ENCODE results near the gene LIMK2. TPM values are rescaled to one million over a fixed set of nuclear protein-coding genes. Genes with fewer than 3 reads are reported as not detected.

Gene LIMK2
- total RNA-seq = 10.5 and 15.1 TPM in 2 replicates

GRCh38 chr22:31211862-31212730, at the start of gene LIMK2:
Gene LIMK2, plus strand, starts transcription at chr22:31212298. Its CDS starts 111 bp downstream, at chr22:31212409.

GRCh38 chr22:31292236-31292989, 80.3 kb downstream of the LIMK2 start, which contains the start of gene PIK3IP1:
Gene PIK3IP1, minus strand, starts transcription at chr22:31292488. Its CDS starts 144 bp downstream, at chr22:31292344.

Other genes starting within 250 kb of the LIMK2 start
- gene MORC2, start 243.5 kb upstream of the LIMK2 start, total RNA-seq = 14.9 and 15.2 TPM in 2 replicates
- 41.9 and 87.7 TPM in 2 replicates for gene TUG1, start 243.0 kb upstream of the LIMK2 start, total RNA-seq
- 66.8 and 143 TPM in 2 replicates for gene SMTN, start 131.0 kb upstream of the LIMK2 start, total RNA-seq
- gene SELENOM, start 104.7 kb upstream of the LIMK2 start, total RNA-seq = 287 and 373 TPM in 2 replicates
- gene INPP5J, start 89.3 kb upstream of the LIMK2 start, total RNA-seq = 0.52 and 1.8 TPM in 2 replicates
- 0.08 and 2.3 TPM in 2 replicates for gene PLA2G3, start 71.8 kb upstream of the LIMK2 start, total RNA-seq
- gene RNF185, start 52.1 kb upstream of the LIMK2 start, total RNA-seq = 23.7 and 30.1 TPM in 2 replicates
- gene PIK3IP1, start 80.2 kb downstream of the LIMK2 start, total RNA-seq = 20.8 and 22.3 TPM in 2 replicates
- gene PATZ1, start 134.0 kb downstream of the LIMK2 start, total RNA-seq = 19.0 and 19.6 TPM in 2 replicates
- gene DRG1, start 187.3 kb downstream of the LIMK2 start, total RNA-seq = 48.4 and 66.3 TPM in 2 replicates

Data from epithelial cell of alveolus of lung (primary cell).